ENCODE data around the gene NFYB.

GRCh38 chr12:104168596-104168995 is 30.6 kb upstream of the NFYB start:
- TF ChIP-seq, protein P1, sequence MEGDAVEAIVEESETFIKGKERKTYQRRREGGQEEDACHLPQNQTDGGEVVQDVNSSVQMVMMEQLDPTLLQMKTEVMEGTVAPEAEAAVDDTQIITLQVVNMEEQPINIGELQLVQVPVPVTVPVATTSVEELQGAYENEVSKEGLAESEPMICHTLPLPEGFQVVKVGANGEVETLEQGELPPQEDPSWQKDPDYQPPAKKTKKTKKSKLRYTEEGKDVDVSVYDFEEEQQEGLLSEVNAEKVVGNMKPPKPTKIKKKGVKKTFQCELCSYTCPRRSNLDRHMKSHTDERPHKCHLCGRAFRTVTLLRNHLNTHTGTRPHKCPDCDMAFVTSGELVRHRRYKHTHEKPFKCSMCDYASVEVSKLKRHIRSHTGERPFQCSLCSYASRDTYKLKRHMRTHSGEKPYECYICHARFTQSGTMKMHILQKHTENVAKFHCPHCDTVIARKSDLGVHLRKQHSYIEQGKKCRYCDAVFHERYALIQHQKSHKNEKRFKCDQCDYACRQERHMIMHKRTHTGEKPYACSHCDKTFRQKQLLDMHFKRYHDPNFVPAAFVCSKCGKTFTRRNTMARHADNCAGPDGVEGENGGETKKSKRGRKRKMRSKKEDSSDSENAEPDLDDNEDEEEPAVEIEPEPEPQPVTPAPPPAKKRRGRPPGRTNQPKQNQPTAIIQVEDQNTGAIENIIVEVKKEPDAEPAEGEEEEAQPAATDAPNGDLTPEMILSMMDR (IDR thresholded peaks at IDR 0.05; ENCODE audit: insufficient read depth, low read length, poor library complexity, severe bottlenecking) = no peak
- TF ChIP-seq EZH2phosphoT487 (conservative IDR thresholded peaks at IDR 0.05; ENCODE audit: low read length) = no peak
